ENCODE data around the gene ARF3. TPM values are rescaled to one million over a fixed set of nuclear protein-coding genes. Genes with fewer than 3 reads are reported as not detected.

ARF3 gene
- total and polyA plus RNA-seq, 9 donors = 25.5 to 243 (median 100) TPM

DNA sequence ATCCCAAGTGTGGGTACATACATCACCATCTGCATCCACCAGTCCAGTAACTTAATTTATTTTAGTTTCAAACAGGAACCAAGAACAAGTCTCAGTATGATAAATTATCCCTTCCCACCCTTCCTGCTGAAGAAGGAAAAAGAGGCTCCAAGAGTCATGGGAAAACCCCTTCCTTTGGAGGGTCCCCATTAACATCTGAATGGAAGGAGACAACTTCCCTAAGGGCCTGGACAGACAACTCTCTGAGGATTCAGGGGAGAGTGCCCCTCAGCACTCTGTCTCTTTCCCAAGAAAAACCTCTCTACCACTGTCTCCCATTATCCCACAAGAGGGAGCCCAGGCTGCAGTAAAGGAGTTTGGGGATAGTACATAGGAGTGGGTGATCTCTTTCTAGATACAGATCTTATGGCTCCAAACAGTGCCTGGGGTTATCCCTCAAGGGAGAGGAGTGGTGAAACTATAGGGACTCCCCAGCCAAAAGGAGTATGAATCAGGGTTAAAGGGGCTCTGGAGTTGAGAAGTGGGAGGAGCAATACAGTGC, 8.1 kb upstream of the ARF3 start:
- TF ChIP-seq EP300 (IDR thresholded peaks at IDR 0.05) (no peak), POLR2A (IDR thresholded peaks at IDR 0.05) (no peak)
- TF ChIP-seq, protein P1, sequence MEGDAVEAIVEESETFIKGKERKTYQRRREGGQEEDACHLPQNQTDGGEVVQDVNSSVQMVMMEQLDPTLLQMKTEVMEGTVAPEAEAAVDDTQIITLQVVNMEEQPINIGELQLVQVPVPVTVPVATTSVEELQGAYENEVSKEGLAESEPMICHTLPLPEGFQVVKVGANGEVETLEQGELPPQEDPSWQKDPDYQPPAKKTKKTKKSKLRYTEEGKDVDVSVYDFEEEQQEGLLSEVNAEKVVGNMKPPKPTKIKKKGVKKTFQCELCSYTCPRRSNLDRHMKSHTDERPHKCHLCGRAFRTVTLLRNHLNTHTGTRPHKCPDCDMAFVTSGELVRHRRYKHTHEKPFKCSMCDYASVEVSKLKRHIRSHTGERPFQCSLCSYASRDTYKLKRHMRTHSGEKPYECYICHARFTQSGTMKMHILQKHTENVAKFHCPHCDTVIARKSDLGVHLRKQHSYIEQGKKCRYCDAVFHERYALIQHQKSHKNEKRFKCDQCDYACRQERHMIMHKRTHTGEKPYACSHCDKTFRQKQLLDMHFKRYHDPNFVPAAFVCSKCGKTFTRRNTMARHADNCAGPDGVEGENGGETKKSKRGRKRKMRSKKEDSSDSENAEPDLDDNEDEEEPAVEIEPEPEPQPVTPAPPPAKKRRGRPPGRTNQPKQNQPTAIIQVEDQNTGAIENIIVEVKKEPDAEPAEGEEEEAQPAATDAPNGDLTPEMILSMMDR (IDR thresholded peaks at IDR 0.05) = no peak
- H3K4me3 ChIP-seq = no peak overlapping the region
- H3K27ac ChIP-seq = no peak overlapping the region
- no peaks in the 10 kb centered on the region for H3K9me3 ChIP-seq
- no peaks in the 10 kb centered on the region for H3K36me3 ChIP-seq
- no peaks in the 10 kb centered on the region for H3K27me3 ChIP-seq
- intact Hi-C loops (cut with DNase I) = no loop called here
- DNase-seq = no peak
- peaks cover 2% of the 10 kb centered on the region for H3K4me1 ChIP-seq (ENCODE audit: insufficient read depth)

DNA sequence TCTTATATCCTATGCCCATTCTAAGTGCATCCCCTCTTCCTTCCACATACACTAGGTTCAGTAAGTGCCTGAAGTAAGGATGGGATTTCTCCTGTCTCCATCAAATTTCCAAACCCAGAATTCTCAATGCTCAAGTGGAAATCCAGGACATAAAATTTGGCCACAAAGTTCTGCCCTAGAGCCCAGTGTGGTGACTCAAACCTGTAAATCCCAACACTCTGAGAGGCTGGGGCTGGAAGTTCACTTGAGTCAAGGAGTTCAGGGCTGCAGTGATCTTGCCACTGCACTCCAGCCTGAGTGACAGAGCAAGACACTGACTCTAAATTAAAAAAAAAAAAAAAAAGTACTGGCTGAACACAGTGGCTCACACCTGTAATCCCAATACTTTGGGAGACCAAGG, 4.5 kb upstream of the ARF3 start:
- Histone ChIP-seq H3K9me3 (no peaks in the 10 kb centered on the region), H3K36me3 (no peaks in the 10 kb centered on the region), H3K27me3 (no peaks in the 10 kb centered on the region), H3K27ac (no peak overlapping the region), H3K4me1 (ENCODE audit: insufficient read depth) (peaks cover 6% of the 10 kb centered on the region), H3K4me3 (no peak overlapping the region)
- intact Hi-C loops (cut with DNase I) = no loop called here
- no peak for DNase-seq
- TF ChIP-seq, protein P1 (IDR thresholded peaks at IDR 0.05) = no peak
- no peak for TF ChIP-seq EP300 (IDR thresholded peaks at IDR 0.05)
- no peak for TF ChIP-seq POLR2A (IDR thresholded peaks at IDR 0.05)

DNA sequence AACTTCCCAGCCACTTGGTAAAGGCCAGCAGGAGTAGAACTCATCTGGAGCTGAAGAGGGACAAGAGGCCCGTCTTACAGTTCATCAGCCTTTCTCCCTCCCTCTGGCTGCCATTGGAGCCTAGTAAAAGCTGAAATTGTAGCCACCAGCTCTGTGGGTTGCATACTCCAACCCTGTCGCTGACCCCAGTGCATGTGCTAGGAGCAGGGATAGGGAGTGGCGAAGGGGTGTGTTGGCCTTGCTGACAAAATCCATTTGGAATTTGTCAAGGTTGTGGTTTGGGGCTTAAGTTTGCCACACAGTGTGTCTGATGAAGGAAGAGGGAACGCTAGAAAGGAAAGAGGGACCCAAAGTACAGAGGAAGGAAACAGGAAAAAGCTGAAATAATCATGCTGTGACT, 4.0 kb upstream of the ARF3 start:
- TF ChIP-seq EP300 (IDR thresholded peaks at IDR 0.05) = no peak
- TF ChIP-seq POLR2A (IDR thresholded peaks at IDR 0.05) = no peak
- TF ChIP-seq, protein P1 (IDR thresholded peaks at IDR 0.05) = no peak
- Histone ChIP-seq H3K27me3 (no peaks in the 10 kb centered on the region), H3K4me3 (no peak overlapping the region), H3K4me1 (ENCODE audit: insufficient read depth) (peaks cover 6% of the 10 kb centered on the region), H3K27ac (no peak overlapping the region), H3K9me3 (no peaks in the 10 kb centered on the region), H3K36me3 (no peaks in the 10 kb centered on the region)
- intact Hi-C loops (cut with DNase I) = no loop called here
- no peak for DNase-seq
- WGBS, 3 donors = 34 to 37% (median 35%) methylated on average over 4 of the region's 4 CpGs

DNA sequence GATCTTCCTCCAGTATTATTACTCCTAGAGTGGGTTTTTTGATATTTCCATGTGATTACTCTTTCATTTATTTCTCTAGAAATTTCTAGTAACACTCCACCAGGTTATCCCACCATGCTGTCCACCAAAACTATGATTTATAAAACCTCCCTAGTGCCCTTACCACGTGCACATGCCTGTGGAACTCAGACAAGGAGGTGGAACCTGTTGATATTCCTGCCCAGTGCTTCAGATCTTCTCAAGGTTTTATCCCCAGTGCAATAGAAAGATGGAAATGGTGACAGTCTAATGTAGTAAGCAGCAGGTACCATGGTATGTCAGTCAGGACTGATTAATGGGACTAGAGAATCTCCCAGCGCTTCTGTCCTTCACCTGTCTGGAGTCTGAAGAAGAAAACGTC, 3.5 kb upstream of the ARF3 start:
- Histone ChIP-seq H3K36me3 (no peaks in the 10 kb centered on the region), H3K4me1 (ENCODE audit: insufficient read depth) (peaks cover 9% of the 10 kb centered on the region), H3K4me3 (no peak overlapping the region), H3K27me3 (no peaks in the 10 kb centered on the region), H3K9me3 (no peaks in the 10 kb centered on the region), H3K27ac (no peak overlapping the region)
- no peak for DNase-seq
- no peak for TF ChIP-seq POLR2A (IDR thresholded peaks at IDR 0.05)
- TF ChIP-seq, protein P1 (IDR thresholded peaks at IDR 0.05) = no peak
- TF ChIP-seq EP300 (IDR thresholded peaks at IDR 0.05) = no peak
- intact Hi-C loops (cut with DNase I) = no loop called here
- WGBS, 3 donors = 36 to 60% (median 48%) methylated on average over 3 of the region's 3 CpGs

DNA sequence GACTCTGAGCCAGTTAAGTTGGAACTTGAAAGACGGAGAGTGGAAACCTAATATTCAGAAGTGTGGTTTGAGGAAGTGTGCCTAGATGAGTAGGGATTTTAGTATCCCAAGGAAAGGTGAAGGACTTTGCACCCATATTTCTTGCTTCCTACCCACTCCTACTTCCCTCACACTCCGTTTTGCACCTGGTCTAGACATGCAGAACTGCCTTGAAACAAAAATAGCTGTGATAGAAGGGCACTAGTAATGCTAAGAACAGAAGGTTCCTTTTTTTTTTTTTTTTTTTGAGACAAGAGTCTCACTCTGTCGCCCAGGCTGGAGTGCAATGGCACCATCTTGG, 732 bp upstream of the ARF3 start:
- 21 to 25% (median 23%) methylated on average over 3 of the region's 3 CpGs for WGBS, 3 donors
- H3K27ac ChIP-seq = no peak overlapping the region

More for the DNA sequence above, 732 bp upstream of the ARF3 start:
- no peaks in the 10 kb centered on the region for H3K9me3 ChIP-seq
- DNase-seq = no peak
- H3K4me3 ChIP-seq = peak overlapping the region; percentile 96
- TF ChIP-seq, protein P1 (IDR thresholded peaks at IDR 0.05) = no peak
- TF ChIP-seq POLR2A (IDR thresholded peaks at IDR 0.05) (no peak), EP300 (IDR thresholded peaks at IDR 0.05) (no peak)
- H3K27me3 ChIP-seq = no peaks in the 10 kb centered on the region
- intact Hi-C loops (cut with DNase I) = no loop called here
- peaks cover 10% of the 10 kb centered on the region for H3K4me1 ChIP-seq (ENCODE audit: insufficient read depth)
- no peaks in the 10 kb centered on the region for H3K36me3 ChIP-seq

Measured in ovary (tissue), 9 donors.